Measurements from ENCODE around the gene CHRDL1.
"Not testable (repeated sequence)": the region's sequence is repeated elsewhere in the genome, so short reads cannot be mapped to it uniquely, and the experiment has no call there.

DNA sequence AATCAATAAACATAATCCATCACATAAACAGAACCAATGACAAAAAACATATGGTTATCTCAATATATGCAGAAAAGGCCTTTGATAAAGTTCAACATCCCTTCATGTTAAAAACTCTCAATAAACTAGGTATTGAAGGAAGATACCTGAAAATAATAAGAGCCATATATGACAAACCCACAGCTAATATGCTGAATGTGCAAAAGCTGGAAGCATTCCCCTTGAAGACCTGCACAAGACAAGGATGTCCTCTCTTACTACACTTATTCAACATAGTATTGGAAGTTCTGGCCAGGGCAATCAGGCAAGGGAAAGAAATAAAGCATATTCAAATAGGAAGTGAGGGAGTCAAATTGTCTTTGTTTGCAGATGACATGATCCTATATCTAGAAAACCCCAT lies 141.3 kb downstream of the CHRDL1 start:
- TF ChIP-seq, protein P1, sequence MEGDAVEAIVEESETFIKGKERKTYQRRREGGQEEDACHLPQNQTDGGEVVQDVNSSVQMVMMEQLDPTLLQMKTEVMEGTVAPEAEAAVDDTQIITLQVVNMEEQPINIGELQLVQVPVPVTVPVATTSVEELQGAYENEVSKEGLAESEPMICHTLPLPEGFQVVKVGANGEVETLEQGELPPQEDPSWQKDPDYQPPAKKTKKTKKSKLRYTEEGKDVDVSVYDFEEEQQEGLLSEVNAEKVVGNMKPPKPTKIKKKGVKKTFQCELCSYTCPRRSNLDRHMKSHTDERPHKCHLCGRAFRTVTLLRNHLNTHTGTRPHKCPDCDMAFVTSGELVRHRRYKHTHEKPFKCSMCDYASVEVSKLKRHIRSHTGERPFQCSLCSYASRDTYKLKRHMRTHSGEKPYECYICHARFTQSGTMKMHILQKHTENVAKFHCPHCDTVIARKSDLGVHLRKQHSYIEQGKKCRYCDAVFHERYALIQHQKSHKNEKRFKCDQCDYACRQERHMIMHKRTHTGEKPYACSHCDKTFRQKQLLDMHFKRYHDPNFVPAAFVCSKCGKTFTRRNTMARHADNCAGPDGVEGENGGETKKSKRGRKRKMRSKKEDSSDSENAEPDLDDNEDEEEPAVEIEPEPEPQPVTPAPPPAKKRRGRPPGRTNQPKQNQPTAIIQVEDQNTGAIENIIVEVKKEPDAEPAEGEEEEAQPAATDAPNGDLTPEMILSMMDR (conservative IDR thresholded peaks at IDR 0.05 in 1 of 2, IDR thresholded peaks at IDR 0.05 in 1 of 2; ENCODE audit: extremely low read depth in 1 of 2, insufficient read depth in 1 of 2, low read depth in 1 of 2, low read length in 2 of 2): not testable (repeated sequence)
- TF ChIP-seq EZH2 (IDR thresholded peaks at IDR 0.05; ENCODE audit: borderline replicate concordance, low read length): not testable (repeated sequence)

Measured in mammary epithelial cell (primary cell).